ENCODE results near the gene MTX3.

MTX3 gene, protein sequence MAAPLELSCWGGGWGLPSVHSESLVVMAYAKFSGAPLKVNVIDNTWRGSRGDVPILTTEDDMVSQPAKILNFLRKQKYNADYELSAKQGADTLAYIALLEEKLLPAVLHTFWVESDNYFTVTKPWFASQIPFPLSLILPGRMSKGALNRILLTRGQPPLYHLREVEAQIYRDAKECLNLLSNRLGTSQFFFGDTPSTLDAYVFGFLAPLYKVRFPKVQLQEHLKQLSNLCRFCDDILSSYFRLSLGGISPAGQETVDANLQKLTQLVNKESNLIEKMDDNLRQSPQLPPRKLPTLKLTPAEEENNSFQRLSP

DNA sequence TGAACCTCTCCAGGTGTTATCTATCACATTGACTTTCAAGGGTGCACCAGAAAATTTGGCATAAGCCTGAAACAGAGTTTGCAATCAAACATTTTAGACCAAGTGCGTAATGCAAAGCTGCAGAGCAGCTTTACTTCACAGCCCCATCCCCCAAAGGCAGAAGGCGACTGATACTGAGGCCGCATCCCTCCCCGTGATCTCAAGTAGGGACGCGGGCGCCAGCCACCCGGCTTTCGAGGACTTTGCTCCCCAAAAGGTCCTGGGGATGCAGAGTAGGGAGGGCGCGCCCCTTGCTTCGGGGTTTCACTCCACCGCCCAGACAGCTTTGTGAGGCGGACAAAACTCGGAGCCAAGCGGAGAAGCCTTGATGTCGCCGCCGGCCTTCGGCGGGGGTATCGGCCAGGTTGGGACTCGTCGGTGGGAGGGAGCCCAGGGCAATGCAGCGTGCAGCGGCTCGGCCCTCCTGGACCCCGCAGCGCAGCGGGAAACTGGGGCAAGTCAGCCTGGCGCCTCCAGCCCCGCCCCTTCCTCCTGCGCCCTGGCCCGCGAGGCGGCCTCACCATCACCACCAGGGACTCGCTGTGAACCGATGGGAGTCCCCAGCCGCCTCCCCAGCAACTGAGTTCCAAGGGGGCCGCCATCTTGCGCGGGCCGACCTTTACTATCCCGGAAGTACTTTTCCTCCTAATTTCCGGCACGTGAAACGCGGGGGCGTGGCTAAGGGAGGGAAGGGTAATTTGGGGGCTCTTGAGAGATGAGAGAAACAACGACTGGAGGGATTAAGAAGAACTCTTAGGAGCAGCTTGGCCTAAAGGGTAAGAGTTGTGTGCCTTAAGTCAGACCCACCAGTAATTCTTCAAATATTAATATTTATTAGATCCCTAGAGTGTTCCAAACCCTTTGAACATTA is at the start of gene MTX3:
MTX3 (minus strand) TSS at position 665 of the 910 bp plus-strand sequence; CDS start at position 641, 24 bp downstream.
- in situ Hi-C loops (cut with MboI; ENCODE audit: low sequenced_read_pairs) = no loop called here

DNA sequence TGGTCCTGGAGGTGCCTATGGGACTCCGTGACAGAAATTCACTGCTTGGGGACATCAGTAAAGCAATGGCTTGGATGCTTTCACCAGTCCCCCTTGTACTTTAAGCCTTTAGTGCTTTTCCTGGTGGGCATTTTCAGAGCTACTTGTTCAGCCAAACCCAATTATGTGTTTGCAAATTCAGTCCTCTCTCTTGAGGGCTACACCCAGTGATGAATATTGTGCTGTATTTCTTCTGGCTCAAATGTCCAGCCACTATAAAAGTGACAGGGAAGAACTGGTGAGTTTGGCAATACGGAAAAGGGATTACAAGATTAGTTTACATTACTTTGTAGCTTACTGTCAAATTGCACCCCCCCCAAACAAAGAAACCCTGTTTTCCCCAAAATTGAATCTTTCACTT is 48.6 kb upstream of the MTX3 start:
- in situ Hi-C loops (cut with MboI; ENCODE audit: low sequenced_read_pairs) = no loop called here

DNA sequence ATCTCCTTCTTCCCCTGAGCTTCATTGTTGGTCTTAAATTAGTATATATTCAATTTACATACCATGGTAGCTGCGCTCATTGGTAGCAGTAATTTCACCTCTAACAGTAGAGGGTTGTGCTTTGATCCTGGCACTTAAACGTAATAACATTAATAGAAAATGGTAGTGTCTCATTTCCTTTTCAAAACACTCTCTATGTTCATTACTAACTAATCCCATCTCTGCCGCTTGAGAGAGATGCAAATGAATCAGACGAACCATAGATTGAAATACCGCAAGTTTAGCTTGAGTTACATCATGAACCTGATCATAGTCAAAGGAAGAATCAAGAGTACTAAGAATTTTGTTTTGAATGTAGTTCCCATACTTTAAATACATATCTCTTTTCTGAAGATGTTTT is 46.3 kb upstream of the MTX3 start:
- in situ Hi-C loops (cut with MboI; ENCODE audit: low sequenced_read_pairs) = no loop called here

DNA sequence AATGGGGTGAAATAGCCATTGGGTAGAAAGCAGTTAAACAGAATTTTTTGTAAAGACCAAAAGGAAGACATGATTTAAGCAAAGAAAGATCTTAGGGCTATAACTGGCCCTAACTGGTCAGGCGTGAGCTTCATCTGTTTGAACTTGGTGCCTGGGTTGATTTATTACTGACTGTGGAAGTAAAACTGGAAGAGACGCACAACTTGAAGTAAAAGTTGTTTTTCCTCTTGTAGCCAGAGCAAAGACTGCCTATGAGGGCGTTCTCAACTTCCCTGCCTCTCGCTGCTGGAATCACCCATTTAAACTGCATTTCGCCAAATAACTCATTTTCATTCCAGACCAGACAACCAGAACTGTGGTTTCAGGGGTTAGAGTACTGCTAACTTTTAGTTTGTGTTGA is 45.6 kb upstream of the MTX3 start:
- in situ Hi-C loops (cut with MboI; ENCODE audit: low sequenced_read_pairs) = no loop called here

DNA sequence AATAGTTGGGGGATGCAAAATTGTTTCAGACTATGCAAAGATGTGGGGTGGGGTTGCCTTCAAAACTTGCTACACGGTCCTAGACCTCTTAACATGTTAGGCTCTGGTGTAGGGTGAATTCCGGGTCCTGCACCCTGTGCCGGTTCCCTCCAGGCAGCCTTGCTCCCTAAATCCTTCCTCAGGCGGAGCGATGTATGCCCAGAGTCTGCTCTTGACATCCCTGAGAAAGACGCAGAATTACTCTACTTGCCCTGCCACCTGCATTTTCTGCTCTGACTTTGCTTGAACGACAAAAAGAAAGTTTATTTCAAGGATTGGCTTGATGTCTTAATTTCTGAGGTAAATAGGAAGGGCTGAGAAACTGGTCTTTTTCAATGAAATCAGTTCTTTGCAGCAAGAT is 44.8 kb upstream of the MTX3 start:
- in situ Hi-C loops (cut with MboI; ENCODE audit: low sequenced_read_pairs) = no loop called here

DNA sequence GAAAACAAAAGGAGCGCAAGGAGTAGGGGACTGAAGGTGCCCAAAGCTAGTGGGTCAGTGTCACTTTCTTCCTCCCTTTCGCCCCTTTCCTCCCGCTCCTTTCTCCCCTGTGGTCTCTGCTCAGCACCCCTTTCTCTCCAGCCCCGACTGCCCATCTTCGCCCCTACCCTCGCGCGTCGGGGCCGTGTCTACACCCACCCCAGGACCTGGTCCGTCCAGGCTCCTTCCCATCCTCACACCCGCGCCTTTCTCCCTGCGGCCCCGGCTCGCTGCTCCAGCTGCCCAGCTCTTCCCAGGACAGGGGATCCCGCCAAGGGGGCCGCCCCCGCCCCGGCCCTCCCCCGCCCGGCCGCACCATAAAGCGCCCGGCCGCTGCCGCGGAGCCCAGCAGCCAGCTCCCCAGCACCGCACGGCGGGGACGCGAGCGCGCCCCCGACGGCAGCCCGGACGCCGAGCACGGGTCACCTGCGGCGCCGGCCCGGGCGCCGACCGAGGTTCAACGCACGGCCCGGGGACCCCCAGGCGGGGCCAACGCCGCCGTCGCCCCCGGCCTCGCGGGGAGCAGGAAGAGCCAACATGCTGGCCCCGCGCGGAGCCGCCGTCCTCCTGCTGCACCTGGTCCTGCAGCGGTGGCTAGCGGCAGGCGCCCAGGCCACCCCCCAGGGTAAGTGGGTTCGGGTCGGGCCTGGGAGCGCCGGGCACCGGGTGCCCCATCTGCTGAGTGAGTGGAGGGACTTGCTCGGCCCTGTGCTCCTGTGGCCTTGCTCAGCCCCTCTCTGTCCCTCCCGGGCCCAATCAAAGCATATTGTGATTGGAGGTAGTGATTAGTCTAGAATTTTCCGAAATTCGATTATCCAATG is 44.1 kb upstream of the MTX3 start, which contains the start of gene THBS4:
THBS4 (plus strand) TSS at position 387 of the 860 bp plus-strand sequence; CDS start at position 577, 190 bp downstream.
- in situ Hi-C loops (cut with MboI; ENCODE audit: low sequenced_read_pairs) = no loop called here

DNA sequence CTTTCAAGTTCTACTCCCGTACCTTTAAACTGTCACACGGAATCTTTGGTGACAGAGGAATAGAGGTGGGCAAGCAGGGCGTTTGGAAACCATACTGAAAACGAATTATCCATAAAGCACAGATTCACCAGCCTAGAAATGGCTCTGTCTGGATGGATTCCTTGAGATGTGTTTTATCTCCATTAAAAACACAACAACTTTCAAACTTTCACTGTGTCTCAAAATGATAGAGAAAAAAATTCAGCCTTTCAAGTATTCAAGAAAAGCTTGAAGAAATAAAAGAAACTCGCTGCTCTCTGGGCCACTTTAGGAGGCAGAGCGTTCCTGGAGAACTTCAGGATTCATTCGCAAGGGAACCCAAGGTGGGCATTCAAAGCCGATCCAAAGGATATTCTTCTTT is 43.5 kb upstream of the MTX3 start:
- in situ Hi-C loops (cut with MboI; ENCODE audit: low sequenced_read_pairs) = no loop called here

DNA sequence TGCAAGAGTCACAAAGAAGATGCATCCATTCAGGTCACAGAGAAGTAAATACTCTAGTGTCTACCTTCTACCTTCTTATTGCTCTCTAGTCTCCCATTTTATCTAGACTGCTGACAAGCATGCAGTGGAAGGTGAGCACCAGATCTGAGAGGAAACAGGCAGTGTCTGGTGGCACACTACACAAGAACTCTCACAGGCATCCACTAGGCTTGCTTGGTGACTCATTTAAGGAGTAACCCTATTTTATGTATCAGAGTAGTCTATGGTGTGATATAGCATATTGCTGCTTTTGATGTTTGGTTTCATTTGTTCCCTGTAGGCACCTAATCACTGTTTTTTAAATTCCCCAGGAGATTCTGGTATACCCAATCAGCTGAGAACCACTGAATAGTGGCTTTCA is 42.5 kb upstream of the MTX3 start:
- in situ Hi-C loops (cut with MboI; ENCODE audit: low sequenced_read_pairs) = no loop called here

DNA sequence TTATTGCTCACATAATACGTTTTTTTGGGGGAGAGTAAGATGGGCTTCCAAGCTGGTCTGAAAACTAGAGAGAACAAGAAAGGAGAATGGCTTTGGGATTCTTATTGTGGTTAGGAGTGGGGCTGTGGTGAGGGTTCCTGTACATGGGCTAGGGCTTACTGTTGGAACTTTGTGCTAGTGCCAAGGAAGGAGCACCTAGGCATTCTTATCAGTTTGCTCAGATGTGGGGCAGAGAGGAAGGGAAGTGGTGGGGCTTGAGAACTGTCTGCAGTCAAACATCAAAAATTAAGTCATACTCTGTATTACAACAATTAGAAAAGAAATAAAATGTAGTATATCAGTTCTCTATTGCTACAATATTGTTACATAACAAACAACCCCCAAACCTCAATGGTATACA is 40.0 kb upstream of the MTX3 start:
- in situ Hi-C loops (cut with MboI; ENCODE audit: low sequenced_read_pairs) = no loop called here

DNA sequence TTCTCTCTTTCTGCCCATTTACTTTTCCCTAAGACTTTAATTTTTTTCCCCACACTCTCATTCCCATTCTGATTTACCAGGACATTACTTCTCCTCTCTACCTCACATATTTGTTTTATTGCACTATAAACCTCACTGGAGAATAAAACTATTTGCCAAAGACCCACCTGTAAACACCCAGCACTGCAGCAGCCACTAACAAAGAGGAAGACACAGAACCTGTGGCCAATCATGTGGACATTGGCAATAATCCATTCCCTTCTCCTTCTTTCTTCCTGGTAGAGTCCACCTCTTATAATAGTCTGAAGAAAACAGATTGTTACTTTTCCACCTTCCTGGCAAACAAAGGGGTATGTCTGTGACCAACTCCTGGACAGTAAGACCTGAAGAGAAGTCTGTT is 35.8 kb upstream of the MTX3 start:
- in situ Hi-C loops (cut with MboI; ENCODE audit: low sequenced_read_pairs) = no loop called here

DNA sequence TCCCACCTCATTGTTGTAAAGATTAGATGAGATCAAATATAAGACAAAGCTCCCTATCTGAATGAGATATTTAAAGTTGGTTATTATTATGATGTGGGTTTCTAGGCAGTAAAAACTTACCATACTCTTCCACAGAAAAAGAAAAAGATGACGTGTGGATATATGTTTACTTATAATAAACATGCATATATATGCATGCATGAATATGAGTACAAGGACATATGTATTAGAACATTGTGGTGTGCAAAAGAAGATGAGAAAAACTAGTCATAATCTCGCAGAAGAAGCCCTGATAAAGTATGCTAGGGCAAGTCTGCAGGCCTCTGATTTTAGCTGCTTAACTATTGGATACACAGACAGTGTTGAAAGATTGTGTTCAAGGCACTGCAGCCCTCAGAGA is 34.0 kb upstream of the MTX3 start:
- in situ Hi-C loops (cut with MboI; ENCODE audit: low sequenced_read_pairs) = no loop called here

DNA sequence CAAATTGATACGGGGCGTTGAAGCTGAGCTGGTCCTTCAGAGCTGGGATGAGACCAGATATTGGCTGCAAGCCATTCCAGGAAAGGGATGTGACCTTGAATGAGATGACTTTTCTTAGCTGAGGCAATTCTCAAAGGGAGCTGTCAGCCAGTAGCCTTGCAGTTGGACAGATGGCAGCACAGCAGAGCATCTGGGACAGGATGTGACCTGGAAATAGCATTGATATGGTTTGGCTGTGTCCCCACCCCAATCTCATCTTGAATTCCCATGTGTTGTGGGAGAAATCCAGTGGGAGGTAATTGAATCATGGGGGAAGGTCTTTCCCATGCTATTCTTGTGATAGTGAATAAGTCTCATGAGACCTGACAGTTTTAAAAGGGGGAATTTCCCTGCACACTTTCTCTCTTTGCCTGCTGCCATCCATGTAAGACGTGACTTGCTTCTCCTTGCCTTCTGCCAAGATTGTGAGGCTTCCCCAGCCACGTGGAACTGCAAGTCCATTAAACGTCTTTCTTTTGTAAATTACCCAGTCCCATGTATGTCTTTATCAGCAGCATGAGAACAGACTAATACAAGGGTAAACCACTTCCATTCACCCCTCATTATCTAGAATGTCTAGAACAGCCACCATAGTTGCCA is 19.8 kb upstream of the MTX3 start:
- in situ Hi-C loops (cut with MboI; ENCODE audit: low sequenced_read_pairs) = no loop called here

DNA sequence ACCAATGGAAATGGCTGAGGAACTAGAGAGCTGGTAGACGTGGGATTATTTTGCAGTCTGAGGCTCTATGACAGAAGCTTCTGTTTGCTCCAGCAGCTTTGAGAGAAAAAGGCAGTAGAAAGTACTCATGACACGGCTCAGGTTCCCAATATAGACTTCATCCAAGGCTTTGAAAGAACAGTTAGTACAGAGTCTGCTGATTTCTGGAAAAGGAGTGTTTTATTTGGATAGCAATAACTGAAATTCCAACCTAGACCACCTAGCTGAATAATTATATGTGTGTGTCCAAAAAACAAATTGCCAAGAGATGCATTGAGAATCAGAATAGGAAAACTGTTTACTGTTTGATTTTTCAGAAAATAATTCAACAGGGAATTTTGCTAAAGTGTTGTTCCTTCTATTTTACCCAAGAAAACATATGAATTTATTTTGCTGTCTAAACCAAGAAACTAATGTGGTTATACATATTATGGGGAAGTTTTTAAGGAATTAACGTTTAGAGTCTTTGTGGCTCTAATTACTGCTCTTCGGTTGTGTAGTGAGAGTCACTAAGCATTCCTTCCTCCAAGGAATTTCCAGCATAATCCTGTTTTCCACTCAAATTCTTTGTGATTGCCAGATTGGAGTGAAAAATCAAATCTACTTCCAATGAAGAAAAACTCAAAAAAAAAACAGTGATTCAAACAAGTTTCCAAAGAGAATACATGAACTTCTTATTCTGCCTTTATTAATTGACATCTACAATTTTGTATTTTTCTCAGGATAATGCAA is 18.1 kb upstream of the MTX3 start:
- in situ Hi-C loops (cut with MboI; ENCODE audit: low sequenced_read_pairs) = no loop called here

DNA sequence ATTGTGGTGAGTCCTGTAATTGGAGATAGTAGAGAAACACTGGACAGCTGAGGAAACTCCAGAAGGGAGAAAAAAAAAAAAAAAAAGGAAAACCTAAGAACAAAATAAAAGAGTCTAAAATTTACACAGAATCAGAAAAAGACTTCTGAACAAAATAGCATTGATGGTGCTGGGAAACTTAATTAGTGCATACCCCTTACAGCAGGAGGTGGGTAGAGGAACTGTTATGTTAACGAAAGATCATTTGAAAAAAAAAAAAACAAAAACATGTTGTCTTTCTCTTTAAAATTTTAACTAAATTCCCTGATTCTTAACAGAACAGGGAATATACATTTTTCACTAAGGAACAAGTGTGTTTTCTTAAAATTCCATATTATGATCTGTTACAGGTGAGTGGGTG is 11.6 kb upstream of the MTX3 start:
- in situ Hi-C loops (cut with MboI; ENCODE audit: low sequenced_read_pairs) = no loop called here

DNA sequence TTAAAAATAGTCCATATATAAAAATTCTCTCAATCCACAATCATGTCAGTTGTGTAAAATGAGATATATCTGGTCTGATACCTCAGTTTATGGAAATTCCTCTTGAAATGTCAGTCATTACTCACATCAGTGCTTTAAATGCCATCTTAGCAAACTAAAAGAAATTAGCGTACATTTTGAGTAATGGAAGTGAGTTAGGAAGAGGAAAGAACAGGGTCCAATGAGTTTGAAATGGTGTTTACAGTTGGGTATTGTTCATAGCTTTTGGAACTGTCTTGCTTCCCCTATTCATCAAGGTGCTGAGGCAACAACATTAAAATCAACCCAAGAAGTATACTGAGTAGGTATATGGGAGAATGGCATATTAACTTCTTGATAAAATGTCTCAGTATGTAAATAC is 8.7 kb upstream of the MTX3 start:
- in situ Hi-C loops (cut with MboI; ENCODE audit: low sequenced_read_pairs) = no loop called here

DNA sequence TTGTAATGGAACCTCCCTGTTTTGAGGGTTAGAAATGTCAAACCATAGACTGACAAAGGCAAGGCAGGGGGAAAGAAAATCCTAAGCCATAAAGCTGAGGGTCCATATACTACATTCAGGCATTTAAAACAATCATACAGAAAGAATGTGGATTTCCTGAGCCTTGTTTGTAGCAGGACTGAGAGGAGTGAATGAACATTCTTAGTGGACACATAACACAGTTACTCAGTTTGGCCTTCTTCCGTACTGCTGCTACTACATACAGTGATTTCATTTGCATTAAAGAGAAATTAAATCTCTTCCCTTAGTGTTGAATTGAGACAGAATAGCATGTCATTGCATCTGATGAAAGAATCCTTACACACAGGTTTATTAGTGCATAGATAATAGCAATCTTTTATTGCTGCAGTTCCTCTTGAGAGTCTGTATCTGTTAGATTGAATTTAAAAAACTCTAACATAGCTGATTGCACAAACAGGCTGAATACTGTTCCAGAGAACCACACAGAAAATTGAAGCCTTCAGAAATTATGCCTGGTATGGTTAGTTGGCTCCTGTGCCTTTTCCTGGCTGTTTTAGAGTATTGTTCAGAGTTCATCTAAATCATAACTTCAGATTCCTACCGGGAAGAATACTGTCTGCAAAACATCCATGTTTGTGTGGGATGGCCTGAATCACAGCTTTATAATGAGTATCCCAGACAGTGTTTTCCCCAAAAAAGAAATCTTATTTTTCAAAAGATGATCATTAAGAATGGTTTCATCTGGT is 2.0 kb upstream of the MTX3 start:
- in situ Hi-C loops (cut with MboI; ENCODE audit: low sequenced_read_pairs) = no loop called here

DNA sequence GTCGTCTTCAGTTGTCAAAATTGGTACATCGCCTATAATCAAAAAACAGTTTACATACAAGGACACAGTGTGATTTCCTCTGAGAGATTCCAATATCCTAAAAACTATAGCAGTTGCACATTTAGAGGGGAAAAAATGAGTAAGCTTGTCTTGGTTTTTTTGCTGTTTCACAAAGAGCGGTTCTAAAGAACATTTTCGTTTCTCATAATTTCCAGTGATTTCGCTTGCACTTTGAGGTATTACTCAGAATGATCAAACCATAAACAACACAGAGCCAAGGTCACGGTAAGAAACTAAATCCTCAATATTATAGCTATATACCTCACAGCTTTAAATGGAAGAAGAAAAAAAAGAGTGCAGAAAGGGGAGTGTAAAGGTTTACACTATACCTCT is 861 bp downstream of the MTX3 start:
- in situ Hi-C loops (cut with MboI; ENCODE audit: low sequenced_read_pairs) = no loop called here

DNA sequence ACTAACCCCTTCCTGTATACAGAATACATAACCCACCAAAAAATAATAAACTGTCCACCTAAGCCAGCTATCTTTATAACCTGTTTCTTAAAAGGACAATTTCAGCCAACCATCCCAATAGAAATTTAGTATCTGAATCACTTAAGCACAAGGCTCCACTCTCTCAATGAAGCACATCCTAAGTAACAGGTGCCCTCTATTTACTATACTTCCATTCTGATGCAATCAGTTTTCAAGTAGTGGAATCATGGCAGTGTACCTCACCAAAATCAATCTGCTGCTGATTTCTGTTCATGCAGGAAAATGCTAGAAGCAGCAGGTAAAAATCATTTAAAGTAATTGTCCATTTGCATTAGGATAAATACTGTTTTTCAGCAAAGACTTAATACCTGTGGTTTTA is 4.8 kb downstream of the MTX3 start:
- in situ Hi-C loops (cut with MboI; ENCODE audit: low sequenced_read_pairs) = no loop called here

DNA sequence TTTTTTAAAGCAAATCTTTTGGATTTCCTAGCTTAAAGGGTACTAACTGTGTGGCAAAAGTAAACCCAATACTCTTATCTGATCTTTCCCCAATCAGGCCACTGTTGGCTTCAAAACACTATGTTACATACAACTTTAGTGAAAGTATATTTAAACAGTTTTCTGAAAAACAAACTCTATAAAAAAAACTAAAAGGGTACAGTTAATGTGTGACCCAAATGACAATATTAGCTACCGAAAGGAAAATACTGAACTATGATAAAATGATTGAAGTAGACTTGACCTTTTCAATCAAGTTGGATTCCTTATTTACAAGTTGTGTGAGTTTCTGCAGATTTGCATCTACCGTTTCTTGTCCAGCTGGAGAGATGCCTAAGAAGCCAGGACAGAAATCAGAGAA is 5.8 kb downstream of the MTX3 start:
- in situ Hi-C loops (cut with MboI; ENCODE audit: low sequenced_read_pairs) = no loop called here

All from HL-60/S4 treated with phorbol 12-myristate 13-acetate at 8.2 ng/mL for 4 days and 3 days (cell line).